NCI-H146 treated with DMSO at 0.1 percent for 48 hours (cell line): ENCODE measurements around the gene SMG6.

ENCODE experiments used
- DNase-seq: peaks from one replicate; lab custom pipeline; 2025; ENCODE audit not compliant: unreplicated experiment; lab: John Stamatoyannopoulos, UW

Gene SMG6

GRCh38 chr17:2053380-2054261, 250.0 kb downstream of the SMG6 start:
- peak; percentile 32 for DNase-seq

GRCh38 chr17:2051933-2052559, 251.5 kb downstream of the SMG6 start:
- no peak for DNase-seq

GRCh38 chr17:2051061-2051932, 252.3 kb downstream of the SMG6 start:
- DNase-seq, result no peak

- peak; percentile 27 for DNase-seq
Measured at GRCh38 chr17:2050300-2051060, 253.1 kb downstream of the SMG6 start.

- DNase-seq, result peak; percentile 38
Measured at GRCh38 chr17:2049333-2050299, 254.0 kb downstream of the SMG6 start.

GRCh38 chr17:2048805-2049204, 254.8 kb downstream of the SMG6 start:
- no peak for DNase-seq

- DNase-seq, result no peak
Measured at GRCh38 chr17:2047590-2047989, 256.0 kb downstream of the SMG6 start.

GRCh38 chr17:2044263-2044894, 259.2 kb downstream of the SMG6 start:
- DNase-seq, result no peak

GRCh38 chr17:2043785-2044184, 259.8 kb downstream of the SMG6 start:
- DNase-seq, result no peak

GRCh38 chr17:2042933-2043332, 260.7 kb downstream of the SMG6 start:
- DNase-seq, result no peak

- peak; percentile 39 for DNase-seq
Measured at GRCh38 chr17:2042390-2042847, 261.2 kb downstream of the SMG6 start.

- DNase-seq, result peak; percentile 84
Measured at GRCh38 chr17:2041561-2042389, 261.8 kb downstream of the SMG6 start, which contains the start of gene OVCA2. TSS of gene OVCA2 (plus strand) at chr17:2042022. CDS start at chr17:2042048, 26 bp downstream.

- no peak for DNase-seq
Measured at GRCh38 chr17:2040942-2041560, 262.5 kb downstream of the SMG6 start.

- DNase-seq, result no peak
Measured at GRCh38 chr17:2040219-2040827, 263.3 kb downstream of the SMG6 start.

GRCh38 chr17:2037155-2037554, 266.4 kb downstream of the SMG6 start:
- DNase-seq, result no peak

GRCh38 chr17:2035541-2036488, 267.8 kb downstream of the SMG6 start:
- no peak for DNase-seq
